Lower leg skin (tissue), 4 donors: ENCODE measurements around the gene TEX13D. TPM values are rescaled to one million over a fixed set of nuclear protein-coding genes. Genes with fewer than 3 reads are reported as not detected.

Experiments
- DNase-seq, 2 donors: peaks; one replicate each; pipeline ENCODE4 v3.0.0-alpha.2; 2019; ENCODE audit warnings: low spot score in 2 of 2
- H3K4me3 ChIP-seq: fragments of 200-600 bp; sonication (generic); 2 replicates; pipeline ENCODE4 v1.5.1; 2017; ENCODE audit warnings: mild to moderate bottlenecking, low read depth; ENCODE audit not compliant: poor library complexity, severe bottlenecking
- POLR2A ChIP-seq, 2 donors: fragments of 450-650 bp; IDR thresholded peaks; one replicate each; pipeline ENCODE4 v1.6.1; 2016 to 2017; ENCODE audit warnings: antibody characterized with exemption in 2 of 2, mild to moderate bottlenecking in 1 of 2, moderate library complexity in 1 of 2
- WGBS, 2 donors: methylation state at CpG; one replicate each; pipeline ENCODE4 v1.1.5; 2018; 5-methylcytosine and 5-hydroxymethylcytosine counted together
- intact Hi-C: fragments of 100-400 bp; cut with DNase I; formaldehyde crosslinking; loops from one replicate; pipeline ENCODE4 v1.15.0; 2023; ENCODE audit warnings: low total_unique reads
- total RNA-seq, 4 donors: library from RNA; depleted of rRNA; stranded (reverse); fragments of >200 nt; gene quantifications; one replicate each; pipeline ENCODE4 v1.1.0, GENCODE V29; 2016
- TF ChIP-seq, protein P1 (sequence below), 3 donors: fragments of 450-650 bp; IDR thresholded peaks; one replicate each; pipeline ENCODE4 v1.5.1; 2016; ENCODE audit warnings: antibody characterized with exemption in 3 of 3, mild to moderate bottlenecking in 3 of 3, moderate library complexity in 2 of 3

TEX13D gene
- total RNA-seq, 4 donors from 2014 or later = not detected

DNA sequence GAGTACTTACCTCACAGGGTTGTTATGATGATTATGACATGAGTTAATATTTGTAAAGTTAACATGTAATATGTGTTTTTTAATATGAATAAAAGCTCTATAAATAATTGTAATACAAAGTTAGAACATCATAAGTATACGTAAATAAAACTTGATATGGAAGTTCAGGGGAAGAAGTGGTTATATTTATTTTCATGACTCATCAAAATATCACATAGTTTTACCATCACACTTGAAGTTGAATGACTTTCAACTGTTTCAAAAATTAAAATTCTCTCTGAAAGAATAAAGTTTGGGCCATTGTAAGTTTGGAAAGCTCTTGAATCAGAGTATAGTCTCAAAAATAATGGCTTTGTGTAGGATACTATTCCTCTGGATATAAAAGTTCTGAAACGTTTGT, 22.2 kb downstream of the TEX13D start:
- H3K4me3 ChIP-seq = no peak overlapping the region
- no peak for DNase-seq
- intact Hi-C loops = no loop called here
- 53 to 63% methylated on average over 2 of the region's 2 CpGs for WGBS, 2 donors
- TF ChIP-seq, protein P1, sequence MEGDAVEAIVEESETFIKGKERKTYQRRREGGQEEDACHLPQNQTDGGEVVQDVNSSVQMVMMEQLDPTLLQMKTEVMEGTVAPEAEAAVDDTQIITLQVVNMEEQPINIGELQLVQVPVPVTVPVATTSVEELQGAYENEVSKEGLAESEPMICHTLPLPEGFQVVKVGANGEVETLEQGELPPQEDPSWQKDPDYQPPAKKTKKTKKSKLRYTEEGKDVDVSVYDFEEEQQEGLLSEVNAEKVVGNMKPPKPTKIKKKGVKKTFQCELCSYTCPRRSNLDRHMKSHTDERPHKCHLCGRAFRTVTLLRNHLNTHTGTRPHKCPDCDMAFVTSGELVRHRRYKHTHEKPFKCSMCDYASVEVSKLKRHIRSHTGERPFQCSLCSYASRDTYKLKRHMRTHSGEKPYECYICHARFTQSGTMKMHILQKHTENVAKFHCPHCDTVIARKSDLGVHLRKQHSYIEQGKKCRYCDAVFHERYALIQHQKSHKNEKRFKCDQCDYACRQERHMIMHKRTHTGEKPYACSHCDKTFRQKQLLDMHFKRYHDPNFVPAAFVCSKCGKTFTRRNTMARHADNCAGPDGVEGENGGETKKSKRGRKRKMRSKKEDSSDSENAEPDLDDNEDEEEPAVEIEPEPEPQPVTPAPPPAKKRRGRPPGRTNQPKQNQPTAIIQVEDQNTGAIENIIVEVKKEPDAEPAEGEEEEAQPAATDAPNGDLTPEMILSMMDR (IDR thresholded peaks at IDR 0.05) = no peak
- TF ChIP-seq POLR2A (IDR thresholded peaks at IDR 0.05) = no peak

DNA sequence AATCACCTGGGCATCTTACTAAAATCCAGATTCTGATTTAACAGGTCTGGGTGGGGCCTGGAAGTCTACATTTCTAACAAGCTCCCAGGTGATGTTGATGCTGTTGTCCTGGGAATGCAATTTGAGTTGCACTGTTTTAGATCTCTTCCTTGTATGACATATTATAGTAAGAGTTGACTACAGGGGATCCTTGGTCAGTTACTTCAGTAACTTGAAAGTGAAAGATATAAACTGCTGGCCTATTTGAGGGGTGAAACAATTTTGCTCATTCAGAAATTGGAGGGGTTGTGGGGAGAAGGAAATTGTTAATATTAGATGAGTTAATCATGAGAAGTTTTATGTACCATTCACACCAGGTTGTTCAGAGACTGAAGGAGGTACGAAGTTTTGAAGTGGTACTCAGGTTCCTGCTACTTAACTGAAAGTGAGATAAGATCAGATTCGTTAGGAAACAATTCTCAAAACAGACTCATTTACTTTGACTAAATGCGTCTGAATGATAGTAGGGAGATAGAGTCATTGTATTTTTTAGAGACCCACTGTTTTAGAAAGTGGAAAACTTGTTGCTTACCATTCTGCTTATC, 26.4 kb downstream of the TEX13D start:
- no peak for DNase-seq
- no peak for TF ChIP-seq POLR2A (IDR thresholded peaks at IDR 0.05)
- TF ChIP-seq, protein P1 (IDR thresholded peaks at IDR 0.05) = no peak
- 65 to 77% methylated on average over 3 of the region's 3 CpGs for WGBS, 2 donors
- intact Hi-C loops = no loop called here
- no peak overlapping the region for H3K4me3 ChIP-seq

DNA sequence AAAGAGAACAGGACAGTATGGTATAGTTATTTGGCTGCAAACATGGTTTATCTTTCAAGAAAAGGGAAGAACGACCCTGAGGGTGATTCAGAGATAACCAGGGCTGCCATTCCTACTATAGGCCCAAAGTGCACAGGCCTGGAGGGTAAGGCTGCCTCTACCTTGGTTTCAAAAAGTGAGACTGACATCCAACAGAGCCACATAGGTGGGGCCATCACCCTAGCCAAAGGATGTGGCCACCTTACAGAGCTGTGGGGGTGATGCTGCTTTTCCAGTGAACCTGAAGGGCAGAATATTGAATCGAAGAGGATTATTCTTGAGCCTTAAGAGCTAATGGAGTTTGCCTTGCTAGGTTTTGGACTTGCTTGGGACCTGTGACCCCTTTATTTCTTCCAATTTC, 29.6 kb downstream of the TEX13D start:
- WGBS, 2 donors = 60 to 91% methylated on average over 2 of the region's 2 CpGs
- no peak for DNase-seq
- no peak overlapping the region for H3K4me3 ChIP-seq
- intact Hi-C loops = no loop called here
- TF ChIP-seq POLR2A (IDR thresholded peaks at IDR 0.05) = no peak
- TF ChIP-seq, protein P1 (IDR thresholded peaks at IDR 0.05) = no peak

DNA sequence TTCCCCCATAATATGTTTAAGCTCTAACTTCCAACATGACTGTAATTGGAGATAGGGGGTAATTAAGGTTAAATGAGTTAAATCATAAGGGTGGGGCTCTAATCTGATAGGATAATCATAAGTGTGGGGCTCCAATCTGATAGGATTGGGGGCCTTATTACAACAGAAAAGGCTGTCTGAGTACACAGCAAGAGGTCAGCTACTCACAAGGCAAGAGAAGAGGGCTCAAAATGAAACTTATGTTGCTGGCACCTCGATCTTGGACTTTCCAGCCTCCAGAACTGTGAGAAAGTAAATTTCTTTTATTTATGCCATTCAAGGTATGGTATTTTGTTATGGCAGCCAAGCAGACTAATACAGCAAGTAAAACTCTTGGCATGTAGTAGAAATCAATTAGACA, 30.3 kb downstream of the TEX13D start:
- no peak for DNase-seq
- no peak for TF ChIP-seq POLR2A (IDR thresholded peaks at IDR 0.05)
- TF ChIP-seq, protein P1 (IDR thresholded peaks at IDR 0.05) = no peak
- H3K4me3 ChIP-seq = no peak overlapping the region
- 62 to 83% methylated on average over 1 of the region's 1 CpG for WGBS, 2 donors
- intact Hi-C loops = no loop called here

DNA sequence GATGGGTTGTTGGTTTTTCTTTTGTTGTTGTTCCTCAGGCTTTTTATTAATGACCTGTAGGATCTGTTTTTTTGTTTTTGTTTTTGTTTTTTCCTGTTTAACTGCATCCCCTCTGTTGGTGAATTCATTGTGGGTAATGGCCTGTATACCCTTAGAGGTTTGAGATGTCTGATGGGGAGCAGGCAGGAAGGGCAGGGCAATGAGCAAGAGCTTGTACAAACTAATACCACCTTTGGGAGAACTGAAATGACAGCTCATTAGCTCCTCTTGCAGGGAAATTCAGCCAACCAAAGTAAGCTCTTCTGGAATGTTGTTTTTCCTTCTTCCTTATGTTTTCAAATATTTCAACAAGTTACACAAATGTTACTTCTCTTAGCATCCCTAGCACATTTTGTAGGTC, 37.3 kb downstream of the TEX13D start:
- no peak for DNase-seq
- TF ChIP-seq POLR2A (IDR thresholded peaks at IDR 0.05) = no peak
- TF ChIP-seq, protein P1 (IDR thresholded peaks at IDR 0.05) = no peak
- H3K4me3 ChIP-seq = no peak overlapping the region
- intact Hi-C loops = no loop called here

DNA sequence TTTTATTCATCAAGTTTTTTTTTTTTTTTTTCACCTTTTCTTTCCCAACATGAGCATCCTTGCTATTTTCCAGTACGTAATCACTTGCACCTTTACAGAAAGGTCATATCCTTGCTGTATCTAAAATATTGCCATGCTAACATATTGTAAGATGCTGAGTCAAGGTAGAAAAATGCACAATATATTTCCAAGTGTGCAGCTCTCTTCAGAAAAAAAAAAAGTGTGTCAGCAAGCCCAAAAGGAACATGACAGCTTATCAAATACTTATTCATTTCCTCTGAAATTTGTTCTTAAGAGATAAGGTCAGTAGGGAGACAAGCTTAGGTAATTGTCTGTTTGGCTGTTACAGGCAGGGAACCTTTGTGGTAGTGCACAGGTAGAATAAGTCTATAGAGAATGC, 40.9 kb downstream of the TEX13D start:
- H3K4me3 ChIP-seq = no peak overlapping the region
- no peak for TF ChIP-seq POLR2A (IDR thresholded peaks at IDR 0.05)
- TF ChIP-seq, protein P1 (IDR thresholded peaks at IDR 0.05) = no peak
- WGBS, 2 donors = 64 to 68% methylated on average over 1 of the region's 1 CpG
- intact Hi-C loops = no loop called here
- DNase-seq = no peak
